SK-N-SH (cell line): ENCODE data around the gene CISD3.
A peak's percentile ranks its signal among the peaks of the same experiment; 100 is the strongest.

Experiments used
- CTCF ChIP-seq: fragments of 200-600 bp; sonication (generic); IDR thresholded peaks from 2 replicates; pipeline ENCODE4 v1.6.1; 2017; ENCODE audit warnings: antibody characterized with exemption, mild to moderate bottlenecking, moderate library complexity
- GABPA ChIP-seq: IDR thresholded peaks from 2 replicates; pipeline ENCODE4 v1.4.0; 2012; ENCODE audit warnings: low read depth, mild to moderate bottlenecking
- MEF2A ChIP-seq: IDR thresholded peaks from 2 replicates; pipeline ENCODE4 v1.4.0; 2012; ENCODE audit warnings: low read depth, borderline replicate concordance
- TEAD4 ChIP-seq: IDR thresholded peaks from 2 replicates; pipeline ENCODE4 v1.4.0; 2012; ENCODE audit warnings: mild to moderate bottlenecking, borderline replicate concordance; ENCODE audit not compliant: insufficient read depth
- USF2 ChIP-seq: fragments of 150-350 bp; IDR thresholded peaks from 2 replicates; pipeline ENCODE4 v1.6.1; 2017; ENCODE audit warnings: antibody characterized with exemption, low read length, low read depth, borderline replicate concordance
- YY1 ChIP-seq: IDR thresholded peaks from 2 replicates; pipeline ENCODE4 v1.4.0; 2012; ENCODE audit warnings: low read depth, mild to moderate bottlenecking

- TF ChIP-seq MEF2A (no peak), CTCF (no peak), GABPA (peak; percentile 74), TEAD4 (0 out of 2 replicates have a peak, but pooled peaks have one; percentile 2), USF2 (no peak), YY1 (peak; percentile 70; the same call in 1 of the 2 replicates)
These were observed 19.3 kb downstream of the CISD3 start for GRCh38 chr17:38749223-38750043.
